GM23338 (cell line): ENCODE results near the gene RPL7A. TPM values are rescaled to one million over a fixed set of nuclear protein-coding genes. Genes with fewer than 3 reads are reported as not detected.

Experiments used
- polyA plus RNA-seq: library from polyadenylated mRNA; unstranded; fragments of >200 nt; fragmentation: Nextera tagmentation; extraction: Ambion mirVana; gene quantifications from 2 replicates; pipeline ENCODE4 v1.2.1, GENCODE V29; 2016
- small RNA-seq: library from RNA; depleted of rRNA; stranded (forward); fragments of <200 nt; gene quantifications from one replicate; pipeline ENCODE3, GENCODE V24; 2014; ENCODE audit warnings: low replicate concordance
- total RNA-seq: library from RNA; depleted of rRNA; stranded (reverse); fragments of >200 nt; shearing (Covaris generic); gene quantifications from 2 replicates; pipeline ENCODE4 v1.2.3, GENCODE V29; 2014; rRNA removed

RPL7A gene
- total and polyA plus RNA-seq, 2 experiments from 2014 or later = 1,644 to 2,020 TPM

Small RNA genes within 50 kb of the gene (small RNA-seq; reads per million reads assigned to genes)
- not detected for gene RF00019
- not detected for gene SNORD24
- gene SNORD36A = not detected
- gene SNORD36B = not detected
- gene SNORD36C = not detected

Other genes with a start within 250 kb of the RPL7A start
- 15.5 and 20.3 TPM in 2 replicates for gene RALGDS, start 227.0 kb upstream of the RPL7A start, total RNA-seq
- gene RALGDS, start 227.0 kb upstream of the RPL7A start, polyA plus RNA-seq = 6.1 and 8.6 TPM in 2 replicates
- gene GBGT1, start 184.3 kb upstream of the RPL7A start, total RNA-seq = 15.7 and 22.4 TPM in 2 replicates
- 3.7 and 4.9 TPM in 2 replicates for gene GBGT1, start 184.3 kb upstream of the RPL7A start, polyA plus RNA-seq
- not detected in 2 replicates for gene OBP2B, start 139.0 kb upstream of the RPL7A start, total RNA-seq
- not detected in 2 replicates for gene OBP2B, start 139.0 kb upstream of the RPL7A start, polyA plus RNA-seq
- 0.16 and 0.28 TPM in 2 replicates for gene ABO, start 73.0 kb upstream of the RPL7A start, total RNA-seq
- 0.21 and 0.34 TPM in 2 replicates for gene ABO, start 73.0 kb upstream of the RPL7A start, polyA plus RNA-seq
- 27.1 and 27.6 TPM in 2 replicates for gene SURF6, start 12.0 kb upstream of the RPL7A start, total RNA-seq
- 15.4 and 17.6 TPM in 2 replicates for gene SURF6, start 12.0 kb upstream of the RPL7A start, polyA plus RNA-seq
- gene MED22, start 87 bp upstream of the RPL7A start, total RNA-seq = 79.2 and 85.7 TPM in 2 replicates
- 20.4 and 20.9 TPM in 2 replicates for gene MED22, start 87 bp upstream of the RPL7A start, polyA plus RNA-seq
- 21.6 and 39.1 TPM in 2 replicates for gene SURF1, start 8.3 kb downstream of the RPL7A start, total RNA-seq
- gene SURF1, start 8.3 kb downstream of the RPL7A start, polyA plus RNA-seq = 51.5 and 52.6 TPM in 2 replicates
- gene SURF2, start 8.3 kb downstream of the RPL7A start, total RNA-seq = 32.4 and 39.9 TPM in 2 replicates
- gene SURF2, start 8.3 kb downstream of the RPL7A start, polyA plus RNA-seq = 100 and 104 TPM in 2 replicates
- 242 and 261 TPM in 2 replicates for gene SURF4, start 27.8 kb downstream of the RPL7A start, total RNA-seq
- 66.3 and 67.7 TPM in 2 replicates for gene SURF4, start 27.8 kb downstream of the RPL7A start, polyA plus RNA-seq
- gene STKLD1, start 28.1 kb downstream of the RPL7A start, total RNA-seq = not detected in 2 replicates
- gene STKLD1, start 28.1 kb downstream of the RPL7A start, polyA plus RNA-seq = 0.57 TPM in 1 of 2 replicates, not detected in the other
- gene REXO4, start 69.8 kb downstream of the RPL7A start, total RNA-seq = 34.3 and 36.3 TPM in 2 replicates
- 31.1 and 38.1 TPM in 2 replicates for gene REXO4, start 69.8 kb downstream of the RPL7A start, polyA plus RNA-seq
- 3.1 and 6.0 TPM in 2 replicates for gene ADAMTS13, start 74.1 kb downstream of the RPL7A start, total RNA-seq
- 4.4 and 6.0 TPM in 2 replicates for gene ADAMTS13, start 74.1 kb downstream of the RPL7A start, polyA plus RNA-seq
- gene CACFD1, start 111.8 kb downstream of the RPL7A start, total RNA-seq = 12.0 and 18.2 TPM in 2 replicates
- 4.5 and 5.8 TPM in 2 replicates for gene CACFD1, start 111.8 kb downstream of the RPL7A start, polyA plus RNA-seq
- gene SLC2A6, start 130.9 kb downstream of the RPL7A start, total RNA-seq = 30.9 and 39.3 TPM in 2 replicates
- 17.5 and 17.6 TPM in 2 replicates for gene SLC2A6, start 130.9 kb downstream of the RPL7A start, polyA plus RNA-seq
- gene MYMK, start 176.7 kb downstream of the RPL7A start, total RNA-seq = not detected in 2 replicates
- 0.54 TPM in 1 of 2 replicates, not detected in the other for gene MYMK, start 176.7 kb downstream of the RPL7A start, polyA plus RNA-seq
- gene ADAMTSL2, start 186.5 kb downstream of the RPL7A start, total RNA-seq = 0.66 and 1.1 TPM in 2 replicates
- 0.15 and 0.21 TPM in 2 replicates for gene ADAMTSL2, start 186.5 kb downstream of the RPL7A start, polyA plus RNA-seq